ENCODE results near the gene PPP1R10.

DNA sequence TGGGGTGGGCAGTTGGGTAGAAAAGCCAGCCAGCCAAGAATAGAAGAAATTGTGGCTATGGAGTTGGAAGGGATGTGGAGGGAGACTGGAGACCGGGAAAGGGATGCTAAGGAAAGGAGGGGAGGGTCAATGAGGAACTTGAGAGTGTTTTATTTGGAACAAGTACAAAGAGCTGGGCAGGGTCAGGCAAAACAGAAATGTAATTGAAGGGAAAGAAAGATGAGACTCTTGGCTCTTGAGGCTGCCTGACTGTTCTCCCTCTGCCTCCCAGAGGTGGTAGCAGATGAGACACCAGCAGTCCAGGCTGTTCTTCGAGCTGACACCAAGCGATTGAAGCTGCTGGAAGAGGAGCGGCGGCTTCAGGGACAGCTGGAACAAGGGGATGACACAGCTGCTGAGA, 33.1 kb downstream of the PPP1R10 start:
- TF ChIP-seq, protein P1, sequence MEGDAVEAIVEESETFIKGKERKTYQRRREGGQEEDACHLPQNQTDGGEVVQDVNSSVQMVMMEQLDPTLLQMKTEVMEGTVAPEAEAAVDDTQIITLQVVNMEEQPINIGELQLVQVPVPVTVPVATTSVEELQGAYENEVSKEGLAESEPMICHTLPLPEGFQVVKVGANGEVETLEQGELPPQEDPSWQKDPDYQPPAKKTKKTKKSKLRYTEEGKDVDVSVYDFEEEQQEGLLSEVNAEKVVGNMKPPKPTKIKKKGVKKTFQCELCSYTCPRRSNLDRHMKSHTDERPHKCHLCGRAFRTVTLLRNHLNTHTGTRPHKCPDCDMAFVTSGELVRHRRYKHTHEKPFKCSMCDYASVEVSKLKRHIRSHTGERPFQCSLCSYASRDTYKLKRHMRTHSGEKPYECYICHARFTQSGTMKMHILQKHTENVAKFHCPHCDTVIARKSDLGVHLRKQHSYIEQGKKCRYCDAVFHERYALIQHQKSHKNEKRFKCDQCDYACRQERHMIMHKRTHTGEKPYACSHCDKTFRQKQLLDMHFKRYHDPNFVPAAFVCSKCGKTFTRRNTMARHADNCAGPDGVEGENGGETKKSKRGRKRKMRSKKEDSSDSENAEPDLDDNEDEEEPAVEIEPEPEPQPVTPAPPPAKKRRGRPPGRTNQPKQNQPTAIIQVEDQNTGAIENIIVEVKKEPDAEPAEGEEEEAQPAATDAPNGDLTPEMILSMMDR (IDR thresholded peaks at IDR 0.05) = no peak
- no peak for TF ChIP-seq POLR2A (IDR thresholded peaks at IDR 0.05)

All from breast epithelium (tissue), 3 donors.